Measurements from ENCODE around the gene TRAPPC12.
"Not testable (repeated sequence)": the region's sequence is repeated elsewhere in the genome, so short reads cannot be mapped to it uniquely, and the experiment has no call there.

TRAPPC12 gene

GRCh38 chr2:3433776-3434400, 54.4 kb downstream of the TRAPPC12 start:
- DNase-seq = no peak

- no peak for DNase-seq
Measured at GRCh38 chr2:3434654-3435053, 55.2 kb downstream of the TRAPPC12 start.

- DNase-seq = no peak
Measured at GRCh38 chr2:3435445-3435844, 56.0 kb downstream of the TRAPPC12 start.

GRCh38 chr2:3440477-3440876, 61.0 kb downstream of the TRAPPC12 start:
- DNase-seq = no peak

- no peak for DNase-seq
Measured at GRCh38 chr2:3441465-3441864, 62.0 kb downstream of the TRAPPC12 start.

- no peak for DNase-seq
Measured at GRCh38 chr2:3442185-3442584, 62.7 kb downstream of the TRAPPC12 start.

GRCh38 chr2:3443083-3443482, 63.6 kb downstream of the TRAPPC12 start:
- no peak for DNase-seq

GRCh38 chr2:3443506-3444084, 64.1 kb downstream of the TRAPPC12 start:
- no peak for DNase-seq

- DNase-seq = no peak
Measured at GRCh38 chr2:3445891-3446290, 66.4 kb downstream of the TRAPPC12 start.

- no peak for DNase-seq
Measured at GRCh38 chr2:3446381-3446780, 66.9 kb downstream of the TRAPPC12 start.

GRCh38 chr2:3447186-3447585, 67.7 kb downstream of the TRAPPC12 start:
- DNase-seq = not testable (repeated sequence)

GRCh38 chr2:3447789-3448317, 68.4 kb downstream of the TRAPPC12 start:
- no peak for DNase-seq

GRCh38 chr2:3448441-3448911, 69.0 kb downstream of the TRAPPC12 start:
- DNase-seq = not testable (repeated sequence)

- no peak for DNase-seq
Measured at GRCh38 chr2:3449086-3449485, 69.6 kb downstream of the TRAPPC12 start.

- DNase-seq = no peak
Measured at GRCh38 chr2:3449936-3450335, 70.4 kb downstream of the TRAPPC12 start.

- no peak for DNase-seq
Measured at GRCh38 chr2:3450385-3451010, 71.0 kb downstream of the TRAPPC12 start.

GRCh38 chr2:3451169-3451568, 71.7 kb downstream of the TRAPPC12 start:
- no peak for DNase-seq

- DNase-seq = no peak
Measured at GRCh38 chr2:3451926-3452671, 72.6 kb downstream of the TRAPPC12 start.

GRCh38 chr2:3453190-3453999, 73.9 kb downstream of the TRAPPC12 start:
- DNase-seq = no peak

- DNase-seq = not testable (repeated sequence)
Measured at GRCh38 chr2:3454005-3454404, 74.5 kb downstream of the TRAPPC12 start.

- no peak for DNase-seq
Measured at GRCh38 chr2:3454802-3455201, 75.3 kb downstream of the TRAPPC12 start.

GRCh38 chr2:3456125-3456524, 76.6 kb downstream of the TRAPPC12 start:
- no peak for DNase-seq
